K562 (cell line): ENCODE data around the gene ARHGAP30. TPM values are rescaled to one million over a fixed set of nuclear protein-coding genes. Genes with fewer than 3 reads are reported as not detected.

Source experiments
- BCOR ChIP-seq: fragments of 450-650 bp; IDR thresholded peaks from 2 replicates; pipeline ENCODE4 v1.6.1; 2016
- BMI1 ChIP-seq: fragments of 150-350 bp; IDR thresholded peaks from 2 replicates; pipeline ENCODE4 v1.6.1; 2014; ENCODE audit warnings: low read length
- ELF4 ChIP-seq: fragments of 450-650 bp; formaldehyde crosslinking; IDR thresholded peaks from 2 replicates; pipeline ENCODE4 v1.4.0; 2022; ENCODE audit warnings: missing genetic modification characterization
- FOXK2 ChIP-seq, 2 experiments: fragments of 450-650 bp; IDR thresholded peaks in 1 of 2; conservative IDR thresholded peaks in 1 of 2; 2 replicates each; pipeline ENCODE4 v1.6.1; 2016; ENCODE audit warnings: low read depth in 2 of 2, mild to moderate bottlenecking in 1 of 2
- HNRNPK ChIP-seq: fragments of 200-400 bp; formaldehyde crosslinking; IDR thresholded peaks from one replicate; pipeline ENCODE4 v1.6.1; 2018; ENCODE audit warnings: mild to moderate bottlenecking, low read depth, low read length; ENCODE audit not compliant: poor library complexity, severe bottlenecking
- MAZ ChIP-seq, 2 experiments: fragments of 450-650 bp in 1 of 2; sonication (generic) in 1 of 2; formaldehyde crosslinking; IDR thresholded peaks in 1 of 2; conservative IDR thresholded peaks in 1 of 2; 2 replicates each; pipeline versions ENCODE4 v1.4.0 to v1.5.0; 2020; ENCODE audit warnings: mild to moderate bottlenecking in 1 of 2, missing genetic modification reagents in 1 of 2
- MTA3 ChIP-seq: fragments of 450-650 bp; formaldehyde crosslinking; IDR thresholded peaks from 2 replicates; pipeline ENCODE4 v1.6.1; 2017; ENCODE audit warnings: mild to moderate bottlenecking, borderline replicate concordance
- NCOA6 ChIP-seq: fragments of 450-650 bp; IDR thresholded peaks from 2 replicates; pipeline ENCODE4 v1.6.1; 2017; ENCODE audit warnings: mild to moderate bottlenecking
- ZC3H11A ChIP-seq: IDR thresholded peaks from 2 replicates; pipeline ENCODE4 v1.6.1; 2012; ENCODE audit warnings: low read depth, low read length, improper control_type of control experiment
- ZFX ChIP-seq: sonication (generic); formaldehyde crosslinking; IDR thresholded peaks from 2 replicates; pipeline ENCODE4 v1.8.0; 2022; ENCODE audit warnings: mild to moderate bottlenecking, missing genetic modification reagents, moderate library complexity
- ZNF184 ChIP-seq: sonication (generic); formaldehyde crosslinking; IDR thresholded peaks from 2 replicates; pipeline ENCODE4 v1.5.0; 2020; ENCODE audit warnings: missing genetic modification reagents
- ZNF436 ChIP-seq: fragments of 250-450, 450-650 bp; sonication (Bioruptor Pico); formaldehyde crosslinking; IDR thresholded peaks from 2 replicates; pipeline ENCODE4 v1.7.0; 2020; ENCODE audit warnings: mild to moderate bottlenecking
- ZNF79 ChIP-seq: fragments of 250-450 bp; sonication (Bioruptor Pico); IDR thresholded peaks from 2 replicates; pipeline ENCODE4 v1.4.0; 2020; ENCODE audit warnings: low read depth, mild to moderate bottlenecking, moderate library complexity
- polyA plus RNA-seq, 8 experiments: library from polyadenylated mRNA; depleted of rRNA in 4 of 8; stranded (reverse) in 5 of 8; unstranded in 3 of 8; fragments of >200 nt; fragmentation: Nextera tagmentation in 2 of 8; fragmentation: Illumina TruSeq in 1 of 8; extraction: Ambion mirVana in 2 of 8; extraction: Trizol in 1 of 8; gene quantifications; 2 replicates each; pipeline versions ENCODE4 v1.2.1 to v1.2.3, GENCODE V29; 2011 to 2014; ENCODE audit warnings: inconsistent platforms in 1 of 8, missing spikeins in 1 of 8
- total RNA-seq, 7 experiments: library from RNA; depleted of rRNA in 6 of 7; stranded (reverse); fragments of >200 nt in 6 of 7; fragmentation: Illumina TruSeq in 2 of 7; extraction: Trizol in 2 of 7; gene quantifications; 2 replicates each; pipeline versions ENCODE4 v1.2.1 to v1.2.3, GENCODE V29; 2011 to 2021; ENCODE audit warnings: low replicate concordance in 1 of 7
- TF ChIP-seq, protein P1 (sequence below): sonication (generic); formaldehyde crosslinking; IDR thresholded peaks from 2 replicates; pipeline ENCODE4 v1.8.1; 2023; ENCODE audit warnings: mild to moderate bottlenecking, missing genetic modification reagents

The ARHGAP30 gene
- total and polyA plus RNA-seq, 9 of the 15 experiments (the other 6 are each of a cell fraction or from before 2014, with no cell fraction given), result 0.01 to 0.73 (median 0.12) TPM

DNA sequence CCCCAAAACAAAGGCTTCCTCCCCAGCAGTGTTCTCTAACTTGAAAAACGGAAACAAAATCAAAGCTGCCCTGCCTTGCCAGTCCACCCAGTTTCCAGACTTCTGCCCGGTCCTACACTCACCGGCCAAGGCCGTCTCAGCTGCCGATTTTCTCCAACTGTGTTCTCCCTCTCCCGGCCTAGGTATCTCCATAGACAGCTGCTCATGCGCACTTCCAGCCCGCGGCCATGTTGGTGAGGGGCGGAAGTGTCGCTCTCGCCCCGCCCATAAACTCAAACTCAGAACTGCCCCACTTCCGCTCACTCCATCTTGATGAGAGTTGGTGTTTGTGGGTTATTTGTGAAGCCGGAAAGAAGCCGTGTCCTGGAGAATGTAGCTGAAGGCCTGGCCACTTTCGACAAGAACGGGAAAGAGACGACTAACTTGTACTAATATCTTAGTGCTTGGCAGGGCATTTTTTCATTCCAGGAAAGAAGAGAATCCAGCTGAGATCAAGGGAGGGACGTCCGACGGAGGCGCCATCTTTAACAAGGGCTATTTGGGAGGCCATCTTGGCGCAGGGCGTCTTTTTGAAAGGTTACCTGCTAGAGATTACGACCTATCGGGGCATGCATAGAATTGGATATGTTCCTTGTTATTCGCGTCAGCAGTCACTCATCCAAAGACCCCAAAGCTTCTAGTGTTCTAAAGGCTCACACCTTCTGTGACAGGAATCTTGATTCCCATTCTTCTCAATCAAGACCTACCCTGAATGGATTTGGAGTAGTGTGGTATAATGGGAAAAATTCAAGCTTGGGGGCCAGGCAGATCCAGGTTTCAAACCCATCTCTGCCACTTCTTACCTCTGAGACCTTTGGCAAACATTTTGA is 23.7 kb downstream of the ARHGAP30 start, which contains the start of gene USF1 (continued):
- TF ChIP-seq MAZ (CRISPR knock-in tag; conservative IDR thresholded peaks at IDR 0.05 in 1 of 2, IDR thresholded peaks at IDR 0.05 in 1 of 2) (peak; percentile 51 to 54; a peak in 2 of 4 replicates), BMI1 (no peak), ZNF184 (CRISPR knock-in tag) (no peak), ZFX (CRISPR knock-in tag) (peak; percentile 77), ZC3H11A (peak; percentile 48; the same call in 1 of the 2 replicates), ELF4 (CRISPR knock-in tag) (peak; percentile 66; the same call in 1 of the 2 replicates), NCOA6 (no peak), ZNF436 (CRISPR knock-in tag) (no peak), HNRNPK (no peak), ZNF79 (no peak), MTA3 (0 out of 2 replicates have a peak, but pooled peaks have one; percentile 18), FOXK2 (conservative IDR thresholded peaks at IDR 0.05 in 1 of 2, IDR thresholded peaks at IDR 0.05 in 1 of 2; ENCODE audit: low read depth in 2 of 2) (peak in 1 of 2 experiments; percentile 57; a peak in 2 of 4 replicates), BCOR (no peak)
- TF ChIP-seq, protein P1, sequence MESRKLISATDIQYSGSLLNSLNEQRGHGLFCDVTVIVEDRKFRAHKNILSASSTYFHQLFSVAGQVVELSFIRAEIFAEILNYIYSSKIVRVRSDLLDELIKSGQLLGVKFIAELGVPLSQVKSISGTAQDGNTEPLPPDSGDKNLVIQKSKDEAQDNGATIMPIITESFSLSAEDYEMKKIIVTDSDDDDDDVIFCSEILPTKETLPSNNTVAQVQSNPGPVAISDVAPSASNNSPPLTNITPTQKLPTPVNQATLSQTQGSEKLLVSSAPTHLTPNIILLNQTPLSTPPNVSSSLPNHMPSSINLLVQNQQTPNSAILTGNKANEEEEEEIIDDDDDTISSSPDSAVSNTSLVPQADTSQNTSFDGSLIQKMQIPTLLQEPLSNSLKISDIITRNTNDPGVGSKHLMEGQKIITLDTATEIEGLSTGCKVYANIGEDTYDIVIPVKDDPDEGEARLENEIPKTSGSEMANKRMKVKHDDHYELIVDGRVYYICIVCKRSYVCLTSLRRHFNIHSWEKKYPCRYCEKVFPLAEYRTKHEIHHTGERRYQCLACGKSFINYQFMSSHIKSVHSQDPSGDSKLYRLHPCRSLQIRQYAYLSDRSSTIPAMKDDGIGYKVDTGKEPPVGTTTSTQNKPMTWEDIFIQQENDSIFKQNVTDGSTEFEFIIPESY (CRISPR knock-in tag), result peak; percentile 6; the same call in 1 of the 2 replicates
